CD4-positive, alpha-beta T cell (primary cell): Measurements from ENCODE around the gene COL18A1. TPM values are rescaled to one million over a fixed set of nuclear protein-coding genes. Genes with fewer than 3 reads are reported as not detected.

ENCODE experiments used
- ATAC-seq: fragments of 200-7000 bp; cut with Tn5 transposase; one replicate; pipeline ENCODE4 v1.10.0; 2022; ENCODE audit warnings: mild to moderate bottlenecking; ENCODE audit not compliant: poor library complexity
- CTCF ChIA-PET: fragments of 350-600 bp; sonication (Branson Sonifier 250); formaldehyde crosslinking; loops from one replicate; lab custom pipeline; 2021; ENCODE audit warnings: antibody characterized with exemption, inconsistent platforms; lab: Charles Lee
- POLR2A ChIA-PET: fragments of 350-600 bp; sonication (Branson Sonifier 250); formaldehyde crosslinking; loops from one replicate; lab custom pipeline; 2021; ENCODE audit warnings: antibody characterized with exemption, inconsistent platforms; lab: Charles Lee
- DNase-seq, 14 experiments: peaks; one replicate each; pipeline ENCODE4 v3.0.0-alpha.2; 2013 to 2020; ENCODE audit warnings: mixed read lengths in 2 of 14
- H3K27ac ChIP-seq, 2 donors: one replicate each; pipeline versions ENCODE4 v1.5.1 to v1.7.0; 2013; ENCODE audit warnings: low read length in 2 of 2, low read depth in 1 of 2, mild to moderate bottlenecking in 1 of 2
- H3K27me3 ChIP-seq, 2 experiments: 1 replicate in 1 of 2; 2 replicates in 1 of 2; pipeline versions ENCODE4 v1.6.1 to v1.7.0; 2013; ENCODE audit warnings: low read length in 2 of 2, control low read depth in 1 of 2, mild to moderate bottlenecking in 1 of 2, moderate library complexity in 1 of 2; ENCODE audit not compliant: insufficient read depth in 2 of 2, control insufficient read depth in 1 of 2
- H3K36me3 ChIP-seq: one replicate; pipeline ENCODE4 v1.6.1; 2013; ENCODE audit warnings: low read length, control low read depth; ENCODE audit not compliant: insufficient read depth
- H3K4me1 ChIP-seq: one replicate; pipeline ENCODE4 v1.6.1; 2013; ENCODE audit warnings: low read length, control low read depth; ENCODE audit not compliant: insufficient read depth
- H3K4me3 ChIP-seq: one replicate; pipeline ENCODE4 v1.5.1; 2013; ENCODE audit warnings: mild to moderate bottlenecking, low read length, moderate library complexity
- H3K9me3 ChIP-seq, 2 experiments: 1 replicate in 1 of 2; 2 replicates in 1 of 2; pipeline versions ENCODE4 v1.6.1 to v1.7.0; 2013; ENCODE audit warnings: low read length in 2 of 2, mild to moderate bottlenecking in 2 of 2, control low read depth in 1 of 2, moderate library complexity in 1 of 2; ENCODE audit not compliant: control insufficient read depth in 1 of 2, insufficient read depth in 1 of 2
- H3K27ac Mint-ChIP-seq: one replicate; pipeline ENCODE4 v1.8.0; 2020; ENCODE audit warnings: mixed read lengths
- H3K27me3 Mint-ChIP-seq: one replicate; pipeline ENCODE4 v1.8.0; 2021; ENCODE audit warnings: mixed read lengths
- H3K36me3 Mint-ChIP-seq: one replicate; pipeline ENCODE4 v1.8.0; 2021; ENCODE audit warnings: low read depth, mixed read lengths
- H3K4me1 Mint-ChIP-seq: one replicate; pipeline ENCODE4 v1.8.0; 2021; ENCODE audit warnings: low read depth, mixed read lengths
- H3K4me3 Mint-ChIP-seq: one replicate; pipeline ENCODE4 v1.8.0; 2020; ENCODE audit warnings: mild to moderate bottlenecking, mixed read lengths
- H3K9me3 Mint-ChIP-seq: one replicate; pipeline ENCODE4 v1.8.0; 2020; ENCODE audit warnings: mixed read lengths
- intact Hi-C, 2 experiments: fragments of 100-400 bp; cut with DNase I in 1 of 2; cut with micrococcal nuclease in 1 of 2; formaldehyde crosslinking; loops; one replicate each; pipeline versions ENCODE4 v1.15.1 to v1.9.0; 2023 to 2025; cut with DNase I, micrococcal nuclease
- total RNA-seq, 174 experiments: library from RNA in 2 of 174; stranded (reverse) in 2 of 174; gene quantifications; one replicate each; pipeline ENCODE4 v1.2.3 and lab custom pipeline; 2021 to 2026
- TF ChIP-seq, protein P1 (sequence below): fragments of 200-600 bp; IDR thresholded peaks from one replicate; pipeline ENCODE4 v1.8.0; 2022; ENCODE audit warnings: antibody characterized with exemption, mild to moderate bottlenecking

Gene COL18A1
- total RNA-seq, 2 experiments from 2014 or later: 15.2 to 16.0 TPM

DNA sequence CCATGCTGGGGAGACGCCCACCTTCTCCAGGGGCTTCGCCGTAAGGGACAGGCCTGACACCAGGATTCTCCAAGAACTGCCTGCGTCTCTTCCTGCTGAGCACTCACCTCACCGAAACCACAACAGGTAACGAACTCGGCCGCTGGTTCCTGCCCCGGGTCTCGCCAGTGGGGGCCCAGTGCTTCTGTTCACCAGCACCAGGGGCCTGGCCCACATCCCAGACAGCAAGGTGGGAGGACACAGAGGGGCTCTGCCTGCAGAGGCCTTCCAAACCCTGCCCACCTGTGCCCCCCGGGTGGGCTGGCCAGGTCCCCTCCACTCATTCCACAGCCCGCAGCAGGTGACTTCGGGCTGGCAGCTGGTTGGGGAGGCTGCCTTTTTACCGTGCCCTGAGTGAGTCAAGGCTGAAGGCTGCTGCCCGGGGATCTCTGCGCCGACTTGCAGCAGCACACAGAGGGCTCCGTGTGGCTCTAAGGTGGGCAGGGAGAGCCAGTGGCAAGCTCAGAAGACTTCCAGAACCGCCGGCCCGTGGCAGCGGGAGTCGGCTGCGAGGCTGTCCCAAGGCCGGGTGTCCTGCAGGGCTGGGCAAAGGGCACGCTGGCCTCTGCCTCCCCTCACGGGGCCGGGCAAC, 14.7 kb upstream of the COL18A1 start:
- Mint-ChIP-seq H3K4me3 (no peak overlapping the region), H3K27me3 (peaks cover 25% of the 10 kb centered on the region), H3K27ac (no peak overlapping the region), H3K9me3 (no peaks in the 10 kb centered on the region), H3K4me1 (no peaks in the 10 kb centered on the region), H3K36me3 (no peaks in the 10 kb centered on the region)
- H3K4me1 ChIP-seq: no peaks in the 10 kb centered on the region
- intact Hi-C loops: no loop called here
- ChIA-PET POLR2A (no interaction called here), CTCF (no interaction called here)
- no peak overlapping the region for H3K27ac ChIP-seq
- TF ChIP-seq, protein P1, sequence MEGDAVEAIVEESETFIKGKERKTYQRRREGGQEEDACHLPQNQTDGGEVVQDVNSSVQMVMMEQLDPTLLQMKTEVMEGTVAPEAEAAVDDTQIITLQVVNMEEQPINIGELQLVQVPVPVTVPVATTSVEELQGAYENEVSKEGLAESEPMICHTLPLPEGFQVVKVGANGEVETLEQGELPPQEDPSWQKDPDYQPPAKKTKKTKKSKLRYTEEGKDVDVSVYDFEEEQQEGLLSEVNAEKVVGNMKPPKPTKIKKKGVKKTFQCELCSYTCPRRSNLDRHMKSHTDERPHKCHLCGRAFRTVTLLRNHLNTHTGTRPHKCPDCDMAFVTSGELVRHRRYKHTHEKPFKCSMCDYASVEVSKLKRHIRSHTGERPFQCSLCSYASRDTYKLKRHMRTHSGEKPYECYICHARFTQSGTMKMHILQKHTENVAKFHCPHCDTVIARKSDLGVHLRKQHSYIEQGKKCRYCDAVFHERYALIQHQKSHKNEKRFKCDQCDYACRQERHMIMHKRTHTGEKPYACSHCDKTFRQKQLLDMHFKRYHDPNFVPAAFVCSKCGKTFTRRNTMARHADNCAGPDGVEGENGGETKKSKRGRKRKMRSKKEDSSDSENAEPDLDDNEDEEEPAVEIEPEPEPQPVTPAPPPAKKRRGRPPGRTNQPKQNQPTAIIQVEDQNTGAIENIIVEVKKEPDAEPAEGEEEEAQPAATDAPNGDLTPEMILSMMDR: no peak
- no peaks in the 10 kb centered on the region for H3K36me3 ChIP-seq
- peaks cover 0 to 4% of the 10 kb centered on the region in 2 experiments for H3K9me3 ChIP-seq
- DNase-seq: no peak
- H3K27me3 ChIP-seq: peaks cover 8% of the 10 kb centered on the region in 2 experiments
- ATAC-seq: no peak
- H3K4me3 ChIP-seq: no peak overlapping the region

DNA sequence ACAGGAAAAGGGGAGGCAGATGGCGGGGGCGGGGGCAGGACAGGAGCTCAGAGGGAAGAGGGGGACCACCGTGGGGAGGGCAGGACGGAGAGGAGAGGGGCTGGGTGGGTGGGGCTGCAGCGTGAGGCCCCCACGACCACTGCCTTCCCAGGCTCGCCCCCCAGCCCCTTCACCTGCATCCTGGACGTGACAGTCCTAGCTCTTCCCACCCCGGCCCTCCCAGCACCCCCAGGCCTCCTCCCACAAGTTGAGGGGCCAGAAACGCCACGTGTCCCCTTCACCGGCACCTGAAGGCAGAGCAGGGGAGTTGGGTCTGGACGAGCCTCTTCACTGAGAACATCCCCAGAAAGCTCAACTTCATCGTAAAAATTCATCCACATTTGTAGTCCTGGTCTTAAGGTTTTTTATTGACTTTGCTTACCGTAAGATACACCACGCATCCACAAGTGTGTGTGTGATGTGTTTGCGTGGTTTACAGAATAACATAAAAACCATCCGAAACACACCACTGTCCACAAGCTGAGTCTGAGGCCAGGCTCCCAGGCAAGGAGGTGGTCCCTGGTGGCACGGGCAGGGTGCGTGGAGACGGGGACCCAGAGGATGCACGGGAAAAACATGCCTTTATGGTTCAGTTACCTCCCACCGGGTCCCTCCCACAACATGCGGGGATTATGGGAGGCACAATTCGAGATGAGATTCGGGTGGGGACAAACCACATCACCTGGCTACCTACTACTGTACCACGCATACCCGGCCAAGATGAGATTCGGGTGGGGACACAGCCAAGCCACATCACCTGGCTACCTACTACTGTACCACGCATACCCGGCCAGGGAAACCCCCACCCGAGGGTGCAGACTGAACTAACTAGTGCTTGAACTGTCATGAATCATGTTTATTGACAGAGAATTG, 13.9 kb upstream of the COL18A1 start:
- POLR2A ChIA-PET: no interaction called here
- H3K27ac ChIP-seq: no peak overlapping the region
- H3K4me3 Mint-ChIP-seq: no peak overlapping the region
- intact Hi-C loops: no loop called here
- H3K9me3 ChIP-seq: no peaks in the 10 kb centered on the region
- H3K36me3 ChIP-seq: no peaks in the 10 kb centered on the region
- H3K9me3 Mint-ChIP-seq: no peaks in the 10 kb centered on the region
- peaks cover 20% of the 10 kb centered on the region for H3K27me3 Mint-ChIP-seq
- H3K27ac Mint-ChIP-seq: no peak overlapping the region
- TF ChIP-seq, protein P1: no peak
- H3K36me3 Mint-ChIP-seq: no peaks in the 10 kb centered on the region
- H3K27me3 ChIP-seq: peaks cover 4 to 6% of the 10 kb centered on the region in 2 experiments
- DNase-seq (no peak), ATAC-seq (no peak)
- H3K4me1 Mint-ChIP-seq: no peaks in the 10 kb centered on the region
- H3K4me3 ChIP-seq: no peak overlapping the region
- CTCF ChIA-PET: no interaction called here
- H3K4me1 ChIP-seq: no peaks in the 10 kb centered on the region

DNA sequence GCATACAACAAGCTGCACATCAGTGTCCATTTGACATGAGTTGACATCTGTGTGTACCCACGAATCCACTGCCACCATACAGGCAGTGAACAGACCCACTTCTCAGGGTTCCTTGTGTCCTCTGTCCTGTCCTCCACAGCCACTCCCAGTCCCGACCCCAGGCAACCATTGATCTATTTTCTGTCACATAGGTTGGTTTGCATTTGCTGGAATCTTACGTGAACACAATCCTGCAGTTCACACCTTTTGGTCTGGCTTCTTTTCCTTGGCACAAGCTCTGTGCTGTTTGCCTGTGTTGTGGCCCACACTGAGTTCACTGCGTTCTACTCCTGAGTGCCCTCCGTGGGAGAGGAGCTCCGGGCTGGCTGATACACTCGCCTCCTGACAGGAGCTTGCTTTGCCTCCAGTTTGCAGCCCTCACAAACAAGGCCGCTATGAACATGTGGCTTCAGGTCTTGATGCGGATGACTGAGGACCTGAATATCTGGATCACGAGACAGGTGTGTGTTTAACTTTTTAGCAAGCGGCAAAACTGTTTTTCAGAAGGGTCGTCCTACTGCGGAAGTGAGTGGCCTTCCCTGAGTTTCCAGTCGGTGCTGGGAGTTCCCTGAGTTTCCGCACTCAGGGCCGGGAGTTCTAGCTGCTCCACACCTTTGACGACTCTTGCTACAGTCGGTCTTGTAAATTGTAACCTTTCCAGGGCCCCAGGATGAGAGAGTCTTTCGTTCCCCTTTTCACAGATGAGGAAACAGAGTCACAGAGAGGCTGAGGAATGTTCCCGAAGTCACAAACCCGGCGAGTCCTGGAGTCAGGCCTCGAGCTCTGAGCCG, 13.0 kb upstream of the COL18A1 start:
- H3K4me3 Mint-ChIP-seq: no peak overlapping the region
- DNase-seq: no peak
- Histone ChIP-seq H3K27me3 (peaks cover 0 to 4% of the 10 kb centered on the region in 2 experiments), H3K27ac (no peak overlapping the region), H3K4me1 (no peaks in the 10 kb centered on the region), H3K4me3 (no peak overlapping the region), H3K36me3 (no peaks in the 10 kb centered on the region), H3K9me3 (no peaks in the 10 kb centered on the region)
- no peak overlapping the region for H3K27ac Mint-ChIP-seq
- no peaks in the 10 kb centered on the region for H3K9me3 Mint-ChIP-seq
- intact Hi-C loops: no loop called here
- POLR2A ChIA-PET: no interaction called here
- H3K36me3 Mint-ChIP-seq: no peaks in the 10 kb centered on the region
- CTCF ChIA-PET: no interaction called here
- no peak for ATAC-seq
- peaks cover 22% of the 10 kb centered on the region for H3K27me3 Mint-ChIP-seq
- TF ChIP-seq, protein P1: no peak
- H3K4me1 Mint-ChIP-seq: no peaks in the 10 kb centered on the region
